Ishikawa (cell line): Measurements from ENCODE around the gene FOXO6.

Experiments used
- CEBPB ChIP-seq: IDR thresholded peaks from 2 replicates; pipeline ENCODE4 v1.6.1; 2012
- CREB1 ChIP-seq: IDR thresholded peaks from 2 replicates; pipeline ENCODE4 v1.6.1; 2012; ENCODE audit warnings: low read depth
- EGR1 ChIP-seq: IDR thresholded peaks from 2 replicates; pipeline ENCODE4 v1.6.1; 2012
- EP300 ChIP-seq: IDR thresholded peaks from 2 replicates; pipeline ENCODE4 v1.6.1; 2012; ENCODE audit warnings: borderline replicate concordance
- FOXM1 ChIP-seq: IDR thresholded peaks from 2 replicates; pipeline ENCODE4 v1.6.1; 2012; ENCODE audit warnings: low read depth, borderline replicate concordance
- MAX ChIP-seq: IDR thresholded peaks from 2 replicates; pipeline ENCODE4 v1.6.1; 2012
- NFIC ChIP-seq: IDR thresholded peaks from 2 replicates; pipeline ENCODE4 v1.6.1; 2012
- RAD21 ChIP-seq: IDR thresholded peaks from 2 replicates; pipeline ENCODE4 v1.6.1; 2012; ENCODE audit warnings: low read depth
- REST ChIP-seq: IDR thresholded peaks from 2 replicates; pipeline ENCODE4 v1.6.1; 2012; ENCODE audit warnings: low read depth, mild to moderate bottlenecking
- TCF12 ChIP-seq: IDR thresholded peaks from 2 replicates; pipeline ENCODE4 v1.6.1; 2012; ENCODE audit warnings: low read depth
- YY1 ChIP-seq: IDR thresholded peaks from 2 replicates; pipeline ENCODE4 v1.6.1; 2012; ENCODE audit warnings: low read depth

GRCh38 chr1:41416081-41416480, 54.8 kb downstream of the FOXO6 start:
- TF ChIP-seq RAD21 = no peak
- no peak for TF ChIP-seq REST
- no peak for TF ChIP-seq CEBPB
- TF ChIP-seq YY1 = no peak
- TF ChIP-seq EGR1 = no peak
- TF ChIP-seq EP300 = no peak
- TF ChIP-seq MAX = no peak
- TF ChIP-seq CREB1 = no peak
- TF ChIP-seq TCF12 = no peak
- no peak for TF ChIP-seq FOXM1
- no peak for TF ChIP-seq NFIC
